GOT3 (cell line): Measurements from ENCODE around the gene ARHGAP21.
"Not testable (repeated sequence)": the region's sequence is repeated elsewhere in the genome, so short reads cannot be mapped to it uniquely, and the experiment has no call there.

Experiments used
- DNase-seq: peaks from one replicate; lab custom pipeline; 2025; ENCODE audit warnings: mixed read lengths; lab: John Stamatoyannopoulos, UW

The ARHGAP21 gene

DNA sequence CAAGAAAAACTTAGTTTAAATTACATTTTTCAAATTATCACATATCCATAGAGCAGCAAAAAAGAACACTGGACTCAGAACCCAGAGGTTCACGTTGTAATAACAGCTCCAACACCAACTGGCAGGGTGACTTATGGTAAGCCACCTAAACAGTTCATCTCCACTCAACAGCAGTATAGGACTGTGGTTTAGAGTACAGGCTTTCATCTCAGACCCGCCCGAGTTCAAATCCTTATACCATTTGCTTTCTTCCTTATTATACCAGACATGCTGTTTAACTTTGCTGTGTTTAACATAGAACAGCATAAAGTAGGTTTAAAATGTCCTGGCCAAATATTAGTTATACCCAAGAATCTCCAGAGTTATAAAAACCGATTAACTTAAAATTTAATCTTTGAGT, 97.9 kb downstream of the ARHGAP21 start:
- DNase-seq: no peak

- DNase-seq: no peak
Observed at GRCh38 chr10:24623383-24623782, 100.3 kb downstream of the ARHGAP21 start.

DNA sequence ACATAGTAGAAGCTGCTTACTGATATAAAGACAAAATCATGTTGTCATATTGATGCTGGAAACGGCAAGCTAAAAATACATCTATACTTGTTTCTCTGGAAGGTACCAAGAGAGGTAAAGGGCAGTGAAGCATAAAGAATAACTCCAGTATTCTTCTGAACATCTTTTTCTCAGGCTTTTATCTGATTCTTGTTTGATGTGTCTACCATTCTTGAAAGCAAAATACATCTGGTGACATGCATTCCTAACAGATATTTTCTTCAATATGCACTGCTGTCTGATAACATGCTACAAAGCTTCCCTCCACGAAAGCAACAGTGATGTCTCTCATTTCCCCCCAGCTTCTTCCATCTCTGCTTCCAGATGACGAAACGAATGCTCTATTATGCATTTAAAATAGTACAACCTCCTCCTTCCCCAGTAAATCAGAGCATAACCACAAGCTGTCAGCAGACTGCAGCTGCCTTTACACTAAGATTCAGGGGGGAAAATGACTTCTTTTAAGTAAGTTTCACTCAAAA, 100.8 kb downstream of the ARHGAP21 start:
- DNase-seq: no peak

DNA sequence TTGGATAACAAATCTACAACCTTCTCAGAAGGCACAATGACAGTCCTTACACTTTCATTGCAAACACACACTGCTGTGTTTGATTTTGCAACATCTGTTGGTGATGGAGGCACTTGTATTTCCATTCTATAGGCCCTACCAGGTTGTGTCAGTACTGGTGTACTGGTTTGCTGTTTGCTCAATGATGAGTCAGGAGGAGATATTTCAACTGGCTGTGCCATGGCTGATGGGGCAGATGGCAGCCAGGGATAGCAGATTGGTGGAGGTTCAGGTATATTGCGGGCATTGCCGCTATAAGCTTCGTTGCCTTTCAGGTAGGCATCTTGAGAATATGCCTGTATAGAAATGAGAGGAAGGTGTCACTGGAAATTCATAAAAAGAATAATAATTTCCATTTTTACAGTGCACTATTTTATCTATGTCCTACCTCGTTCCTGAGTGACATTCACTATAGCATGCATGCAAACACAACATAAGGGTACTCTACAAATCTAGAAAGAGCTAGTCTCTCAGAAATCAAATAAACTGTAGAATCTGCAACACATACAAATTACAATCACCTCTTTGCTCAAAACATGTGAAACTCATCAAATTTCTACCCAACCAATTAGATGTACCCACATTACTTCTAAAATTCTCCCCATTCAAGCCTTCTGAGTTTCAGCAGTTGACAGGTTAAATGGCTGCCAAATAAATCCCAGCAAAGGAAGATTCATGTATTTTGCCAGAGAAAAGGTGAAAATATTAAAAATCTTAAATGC, 102.5 kb downstream of the ARHGAP21 start:
- DNase-seq: not testable (repeated sequence)

- DNase-seq: not testable (repeated sequence)
Observed at GRCh38 chr10:24619994-24620310, 103.7 kb downstream of the ARHGAP21 start.

DNA sequence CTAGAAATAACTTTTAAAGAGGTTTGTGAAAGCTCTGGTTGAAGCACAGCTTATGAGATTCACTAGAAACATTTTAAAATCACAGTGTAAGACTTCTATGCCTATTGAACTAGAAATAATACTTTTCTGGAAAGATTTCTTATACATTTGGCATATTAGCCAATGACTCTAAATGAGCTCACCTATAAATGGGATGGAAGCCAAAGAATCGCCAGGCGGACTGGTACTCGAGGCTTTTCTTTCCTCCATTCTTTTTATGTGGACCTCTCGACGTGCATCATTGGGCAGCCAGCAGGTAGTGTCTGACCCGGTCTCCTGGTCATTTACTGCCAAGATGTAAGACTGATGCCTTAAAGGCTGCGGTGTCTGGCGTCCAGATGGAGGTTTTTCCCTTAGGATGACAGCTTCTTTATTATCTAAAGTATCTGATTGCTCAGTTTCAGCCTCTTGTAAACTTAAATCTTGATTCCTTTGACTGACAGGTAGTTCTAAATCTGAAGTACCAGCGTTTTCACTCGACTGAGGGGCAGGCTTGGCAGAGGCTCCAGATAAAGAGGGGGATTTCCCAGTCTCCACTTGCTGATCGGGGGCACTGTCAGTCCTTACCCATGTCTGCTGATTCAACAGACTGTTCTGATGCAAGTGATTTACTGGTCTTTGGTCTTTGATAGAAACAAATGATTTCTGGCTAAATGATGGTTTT, 104.2 kb downstream of the ARHGAP21 start:
- not testable (repeated sequence) for DNase-seq

DNA sequence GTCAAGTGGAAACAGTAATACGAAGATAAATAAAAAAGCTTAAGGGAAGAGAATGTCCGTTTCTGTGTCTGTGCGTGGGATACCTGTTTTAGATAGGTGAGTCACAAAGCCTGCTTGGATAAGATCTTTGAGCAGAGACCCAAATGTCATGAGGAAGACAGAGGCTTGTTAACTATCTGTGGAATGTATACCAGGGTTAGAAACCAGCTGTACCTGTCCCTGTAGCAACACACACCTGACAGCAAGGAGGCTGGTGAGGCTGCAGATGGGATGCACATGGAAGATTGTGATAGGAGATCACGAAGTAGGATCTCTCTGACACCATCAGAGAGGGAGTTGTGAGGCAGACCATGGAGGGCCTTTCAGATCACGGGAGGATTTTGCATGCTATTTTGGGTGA, 105.3 kb downstream of the ARHGAP21 start:
- DNase-seq: no peak

DNA sequence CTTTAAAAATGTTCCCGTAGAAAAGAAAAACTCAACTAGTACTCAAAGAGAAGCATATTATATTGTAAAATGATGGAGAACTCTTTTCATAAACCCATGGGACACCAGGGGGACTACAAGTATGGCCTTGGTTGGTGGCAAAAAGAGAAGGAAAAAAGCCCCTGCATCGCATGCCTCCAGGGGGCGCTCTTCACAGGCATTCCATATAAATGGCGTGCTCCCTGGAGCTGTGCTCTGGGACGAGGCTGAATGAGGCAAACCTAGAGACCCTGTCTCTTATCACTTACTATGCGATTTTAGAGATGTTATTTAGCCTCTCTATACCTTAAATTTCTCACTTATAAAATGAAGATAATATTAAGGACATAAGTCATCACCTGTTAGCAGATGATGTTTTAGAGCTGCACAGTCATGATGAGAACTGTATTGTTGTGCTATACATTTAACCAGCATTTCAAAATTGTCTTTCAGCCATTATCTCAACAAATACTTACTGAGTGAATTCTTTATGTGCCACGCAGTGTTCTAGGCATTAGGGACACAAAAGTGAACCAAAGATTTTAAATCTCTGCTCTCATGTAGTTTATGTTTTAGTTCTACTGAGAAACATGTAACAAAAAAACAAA, 105.8 kb downstream of the ARHGAP21 start:
- no peak for DNase-seq

DNA sequence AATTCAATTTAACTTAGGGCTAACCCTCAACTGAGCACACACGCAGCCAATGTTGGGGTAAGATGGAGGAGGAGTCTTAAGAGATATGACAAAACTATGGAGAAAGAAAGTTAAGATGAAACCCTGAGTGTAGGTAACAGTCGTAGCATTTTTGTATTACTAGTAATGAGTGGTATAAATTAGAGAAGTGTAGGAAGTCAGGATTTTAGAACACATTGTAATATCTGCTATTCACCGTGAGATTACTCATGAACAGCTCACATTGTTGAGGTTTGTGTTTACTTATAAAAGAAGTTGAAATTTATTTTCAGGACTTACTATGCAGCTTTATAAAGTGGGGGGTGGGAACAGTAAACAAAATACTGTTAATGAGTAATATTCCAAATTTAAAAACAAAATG, 107.2 kb downstream of the ARHGAP21 start:
- DNase-seq: no peak

GRCh38 chr10:24606021-24606420, 117.7 kb downstream of the ARHGAP21 start:
- no peak for DNase-seq

DNA sequence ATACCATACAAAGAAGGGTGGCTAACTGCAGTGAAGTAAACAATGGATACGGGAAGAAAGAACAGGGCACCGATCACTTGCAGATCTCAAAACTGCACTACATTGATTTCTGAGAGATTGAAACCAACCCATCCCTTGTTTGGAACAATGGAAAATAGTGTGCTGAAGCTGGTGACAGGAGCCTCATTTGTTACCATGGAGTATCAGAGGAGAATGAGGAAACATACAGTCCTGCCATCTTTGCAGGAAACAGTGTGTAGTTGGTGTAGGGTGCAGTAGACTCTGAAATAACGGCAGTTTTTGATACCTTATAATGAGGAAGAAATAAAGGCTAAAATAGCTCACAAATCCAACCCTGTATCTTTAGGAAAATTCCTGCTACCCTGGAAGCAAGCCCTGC, 118.5 kb downstream of the ARHGAP21 start:
- no peak for DNase-seq

DNA sequence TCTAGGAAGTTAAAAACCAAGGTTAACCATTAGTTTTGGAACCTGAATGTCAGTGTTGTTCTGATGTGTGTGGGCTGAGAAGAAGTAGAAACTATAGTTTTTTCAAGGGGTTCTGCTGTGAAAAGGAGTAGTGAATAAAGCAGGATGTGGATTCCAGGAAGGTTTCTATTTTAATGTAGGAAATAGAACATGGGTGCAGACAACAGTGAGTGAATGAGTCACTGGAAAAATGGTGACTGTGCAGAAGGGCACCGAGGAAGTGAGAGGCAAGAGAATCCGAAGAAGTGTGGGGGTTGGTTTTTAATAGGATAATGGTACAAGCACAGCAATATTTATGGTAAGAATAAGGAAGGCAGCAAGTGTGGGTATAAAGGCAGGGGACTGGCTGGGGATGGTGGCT, 120.4 kb downstream of the ARHGAP21 start:
- DNase-seq: no peak

DNA sequence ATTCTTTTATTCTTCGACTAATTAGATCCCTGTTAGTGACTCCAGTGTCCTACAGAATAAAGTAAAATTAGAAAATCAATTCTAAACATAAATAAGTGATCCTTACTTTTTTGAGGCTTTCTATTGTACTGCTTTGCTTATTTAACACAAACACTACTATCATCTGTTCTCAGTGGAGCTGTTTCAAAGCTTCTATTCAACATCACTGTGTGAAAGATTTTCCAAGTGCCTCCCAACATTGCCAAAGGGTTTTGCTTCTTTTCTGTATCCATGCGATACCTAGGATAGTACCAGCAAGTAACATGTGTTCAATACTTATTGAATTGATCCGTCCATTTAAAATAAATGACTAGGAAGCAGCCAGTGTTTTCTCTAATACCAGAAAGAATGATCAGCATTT, 125.7 kb downstream of the ARHGAP21 start:
- no peak for DNase-seq

GRCh38 chr10:24597426-24597825, 126.3 kb downstream of the ARHGAP21 start:
- no peak for DNase-seq

DNA sequence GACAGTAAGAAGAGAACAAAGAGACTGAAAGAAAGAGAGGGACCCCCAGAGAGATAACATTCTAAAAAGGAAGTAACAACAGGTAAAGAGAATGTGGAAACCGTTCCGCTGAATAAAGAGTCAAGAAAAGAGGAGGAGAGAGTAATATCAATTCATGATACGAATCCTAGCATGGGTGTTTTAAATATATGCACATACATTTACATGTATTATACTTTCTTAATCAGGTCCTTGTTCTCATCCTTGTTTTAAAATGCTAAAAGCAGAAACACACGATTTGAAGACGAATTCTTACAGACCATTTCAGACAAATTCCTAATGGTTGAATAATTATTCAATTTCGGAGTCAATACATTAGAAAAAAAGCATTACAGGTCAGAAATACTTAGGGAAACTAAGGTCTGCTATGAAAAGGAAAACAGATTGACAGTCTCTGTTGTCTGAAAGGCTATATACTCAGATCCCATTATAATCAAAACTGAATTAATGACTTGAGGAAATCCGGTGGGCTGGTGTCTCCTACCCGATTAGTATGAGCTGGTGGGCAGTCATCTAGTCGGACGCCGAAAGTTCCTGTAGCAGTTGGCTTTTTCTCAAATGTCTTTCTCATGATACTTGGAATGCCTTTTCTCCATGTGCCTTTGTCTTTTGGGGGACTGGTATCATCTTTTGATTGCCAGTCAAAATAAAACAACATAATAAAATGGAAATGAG, 127.3 kb downstream of the ARHGAP21 start:
- DNase-seq: no peak

DNA sequence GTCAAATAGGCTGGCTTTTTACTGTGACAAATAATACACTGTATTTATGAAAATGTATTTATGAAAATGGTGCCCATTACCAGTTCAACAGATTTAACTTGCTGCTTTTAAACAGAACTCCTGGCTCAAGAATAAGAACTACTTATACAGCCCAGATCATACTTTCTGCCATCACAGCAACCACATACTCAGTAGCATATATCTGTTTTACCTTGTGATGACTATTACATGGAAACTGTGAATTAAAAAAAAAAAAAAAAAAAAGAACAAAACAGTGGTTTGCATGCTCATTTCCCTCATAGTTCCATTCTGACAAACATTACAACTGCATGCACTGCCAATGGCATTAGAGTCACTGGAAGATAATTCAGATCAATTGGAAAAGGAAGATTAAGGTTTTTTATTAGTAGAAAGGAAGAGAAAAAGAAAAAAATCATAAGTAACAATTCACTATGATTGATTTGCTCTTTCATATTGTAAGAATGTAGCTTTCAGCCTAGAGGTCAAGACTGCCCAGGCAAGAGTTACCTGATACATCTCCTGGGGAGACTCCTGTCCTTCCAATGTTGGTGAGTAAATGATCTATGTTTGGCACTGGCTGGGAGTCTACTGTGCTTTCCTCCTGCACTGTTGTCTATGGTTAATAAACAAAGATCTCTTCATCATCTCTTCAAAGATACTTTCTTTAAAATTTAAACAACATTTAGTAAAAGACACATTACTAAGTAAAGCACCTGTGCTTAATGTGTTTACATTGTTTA, 132.8 kb downstream of the ARHGAP21 start:
- DNase-seq: no peak

GRCh38 chr10:24589265-24589664, 134.4 kb downstream of the ARHGAP21 start:
- DNase-seq: no peak

DNA sequence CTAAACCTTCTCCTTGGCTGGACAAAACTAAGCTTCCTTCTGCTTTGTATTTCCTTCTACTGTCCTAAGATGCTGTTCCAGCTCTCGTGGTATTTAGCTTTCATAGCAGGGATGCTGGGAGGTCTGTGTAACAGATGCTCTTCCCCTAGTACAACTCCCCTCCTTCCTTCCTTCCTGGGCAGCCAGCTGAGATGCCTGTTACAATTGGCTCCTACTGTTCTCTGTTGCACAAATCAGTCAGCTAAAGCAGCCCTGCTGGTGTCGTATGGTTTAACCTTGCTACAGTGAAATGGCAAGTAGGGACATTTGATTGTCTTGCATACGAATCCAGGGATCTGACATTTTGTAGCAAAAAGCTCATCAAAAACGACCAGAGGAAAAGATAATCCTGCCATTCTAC, 143.8 kb downstream of the ARHGAP21 start:
- no peak for DNase-seq

GRCh38 chr10:24579448-24579847, 144.2 kb downstream of the ARHGAP21 start:
- no peak for DNase-seq

DNA sequence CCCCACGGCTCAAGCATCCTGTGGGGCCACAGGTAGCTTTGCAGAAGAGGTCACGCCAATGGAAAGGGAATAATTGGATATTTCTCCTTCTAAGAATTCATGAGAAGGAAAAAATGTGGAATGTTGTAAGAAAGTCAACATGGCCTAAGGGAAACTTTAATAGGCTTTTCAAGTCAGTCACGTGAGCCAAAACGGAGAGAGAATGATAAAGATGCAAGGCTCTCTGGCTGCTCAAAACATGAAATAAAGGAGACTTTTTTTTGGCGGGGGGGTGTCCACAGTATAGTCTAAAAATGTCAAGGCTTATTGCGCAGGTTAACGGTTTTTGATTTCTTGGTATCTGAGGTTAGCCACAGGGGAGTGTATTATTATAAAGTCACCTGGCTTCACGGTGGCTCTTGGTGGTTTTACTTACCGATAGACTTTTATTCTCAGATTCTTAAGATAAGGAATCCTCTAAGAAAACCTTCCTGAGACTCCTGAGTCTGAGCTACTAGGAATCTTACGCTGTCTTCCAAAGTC, 148.1 kb downstream of the ARHGAP21 start:
- no peak for DNase-seq

GRCh38 chr10:24574578-24575155, 149.0 kb downstream of the ARHGAP21 start:
- DNase-seq: no peak
